Amygdala (tissue), 56 donors: ENCODE results near the gene NAP1L4.

ENCODE experiments used
- DNase-seq, 56 donors: peaks; one replicate each; lab custom pipeline; 2025; lab: John Stamatoyannopoulos, UW

Gene NAP1L4

DNA sequence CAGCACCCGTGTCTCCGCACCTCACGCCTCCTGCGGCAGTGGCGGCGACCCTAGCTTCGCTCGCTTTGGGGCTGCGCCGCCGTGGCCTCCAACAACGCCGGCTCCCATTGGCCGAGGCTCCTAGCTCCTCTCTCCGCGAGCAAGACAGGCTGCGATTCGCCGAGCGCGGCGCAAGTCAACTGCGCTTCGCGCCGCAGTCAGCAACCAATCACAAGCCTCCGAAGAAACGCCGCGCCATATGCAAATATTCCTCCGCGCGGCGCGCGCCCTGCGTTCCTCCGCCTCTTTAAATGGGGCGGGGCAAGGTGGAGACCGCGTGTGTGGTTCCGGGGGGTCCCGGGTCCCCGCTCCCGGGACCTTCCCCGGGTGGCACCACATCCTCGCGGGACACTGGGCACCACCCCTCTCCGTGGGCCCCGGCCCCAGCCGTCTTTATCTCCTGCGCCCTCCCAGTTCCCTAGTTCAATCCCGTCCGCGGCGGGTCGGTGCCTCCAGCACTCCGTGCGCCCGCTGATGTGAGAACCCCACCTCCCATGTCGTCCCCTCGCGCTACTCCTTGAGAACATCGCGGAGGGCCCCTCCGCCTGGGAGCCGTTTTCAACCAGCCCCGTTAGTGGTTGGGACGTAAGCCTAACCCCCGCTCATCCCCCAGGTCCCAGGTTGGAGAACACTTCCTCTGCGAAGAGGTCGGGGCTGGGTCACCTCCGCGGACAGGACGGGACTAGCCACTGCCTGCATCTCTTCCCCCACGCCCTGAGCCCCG, at the start of gene NAP1L4:
NAP1L4 (minus strand) TSS at position 96 of the 763 bp plus-strand sequence. CDS start 13,109 bp downstream, outside the sequence.
- peak; percentile 62 to 98 (median 91) for DNase-seq

- no peak for DNase-seq
These were observed 48.8 kb upstream of the NAP1L4 start for GRCh38 chr11:3040881-3041280.

DNA sequence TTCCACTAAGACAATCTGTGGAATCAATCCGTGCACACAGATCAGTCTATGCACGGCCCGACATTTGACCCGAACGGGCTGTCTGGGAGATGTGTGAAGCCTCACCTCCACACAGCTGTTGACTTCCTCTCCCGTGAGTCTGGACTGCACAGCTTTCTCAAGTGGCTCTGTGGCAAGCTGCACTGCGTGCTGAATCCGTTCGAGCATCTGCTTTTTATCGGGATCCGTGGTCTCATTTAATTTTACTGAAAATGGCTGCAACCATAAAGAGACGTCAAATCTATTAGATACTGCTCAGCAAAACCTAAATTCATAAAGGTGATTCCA, 45.8 kb upstream of the NAP1L4 start:
- DNase-seq: no peak

- DNase-seq: peak in 53 of 56 donors; percentile 9 to 90 (median 67)
These were observed 45.2 kb upstream of the NAP1L4 start for GRCh38 chr11:3037040-3037944.

- no peak for DNase-seq
These were observed 44.3 kb upstream of the NAP1L4 start for GRCh38 chr11:3036419-3036818.

- DNase-seq: no peak
These were observed 43.2 kb upstream of the NAP1L4 start for GRCh38 chr11:3035333-3035732.

DNA sequence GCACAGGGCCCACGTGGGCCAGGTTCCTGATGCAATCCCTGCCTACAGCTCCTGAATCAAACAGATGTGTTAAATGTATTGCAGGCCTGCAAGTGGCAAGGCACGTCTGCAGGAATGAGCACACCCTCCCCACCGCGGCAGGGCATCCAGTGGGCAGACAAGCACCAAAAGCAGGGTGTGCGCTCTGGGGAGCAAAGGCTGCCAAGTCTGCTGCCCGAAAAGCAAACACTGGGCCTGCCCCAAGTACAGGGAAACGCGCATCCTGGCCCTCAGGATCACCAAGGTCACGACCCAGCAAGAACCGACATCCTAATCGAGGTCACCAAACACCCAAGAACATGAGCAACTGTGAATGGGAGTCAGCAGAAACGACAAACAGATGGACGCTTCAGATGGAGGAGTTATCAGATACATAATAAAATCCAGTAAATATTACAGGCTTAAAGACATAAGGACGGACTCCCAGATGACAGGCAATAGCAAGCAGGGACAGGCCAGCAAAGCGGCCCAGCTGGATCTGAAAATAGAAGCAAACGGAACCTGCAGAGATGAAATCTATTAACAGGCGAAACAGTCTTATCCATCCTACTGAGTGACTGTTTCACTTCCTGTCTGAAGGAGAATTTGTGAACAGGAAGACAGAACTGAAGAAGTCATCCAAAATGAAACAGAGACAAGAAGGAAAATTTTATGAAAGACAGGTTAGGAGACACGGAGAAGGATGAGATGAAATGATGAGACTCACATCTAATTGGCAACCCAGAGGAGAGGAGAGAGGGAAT, 38.4 kb upstream of the NAP1L4 start:
- DNase-seq: peak in 1 of 56 donors; percentile 23

DNA sequence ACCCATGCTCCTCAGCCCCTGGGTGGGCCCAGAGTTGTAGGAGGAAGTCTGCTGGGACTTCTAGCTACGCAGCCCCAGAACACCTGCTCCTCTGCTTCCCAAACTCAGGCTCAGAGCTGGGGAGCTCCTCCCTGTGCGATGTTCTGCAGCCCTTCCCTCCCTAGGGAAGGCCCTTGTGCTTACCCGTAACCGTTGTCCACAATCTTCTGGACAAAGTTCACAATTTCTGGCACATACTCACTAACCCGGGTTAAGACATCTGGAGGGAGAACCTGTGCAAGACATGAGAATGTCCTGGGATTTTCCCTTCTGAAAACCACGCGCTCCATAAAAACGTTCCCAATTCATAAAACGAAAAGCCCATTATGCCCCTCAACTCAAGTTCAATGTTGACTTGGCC, 36.7 kb upstream of the NAP1L4 start:
- no peak for DNase-seq

DNA sequence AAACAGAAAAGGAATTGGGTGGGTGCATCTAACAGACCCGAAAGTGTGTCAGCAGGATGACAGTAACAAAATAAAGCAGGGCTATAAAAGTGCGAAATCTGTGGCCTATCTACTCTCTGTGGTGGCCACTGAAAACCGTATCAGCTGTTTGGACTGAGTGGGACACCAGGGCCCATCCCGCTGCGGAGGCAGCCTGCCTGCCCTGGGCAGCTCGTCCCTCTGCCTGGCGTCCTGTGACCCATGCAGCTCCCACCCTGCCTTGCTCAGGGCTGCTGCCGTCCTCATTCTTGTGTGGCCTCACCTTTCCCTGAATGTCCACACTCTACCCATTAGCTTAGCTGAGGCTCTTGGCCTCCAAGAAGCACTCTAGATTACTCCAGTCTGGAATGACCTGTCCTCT, 34.7 kb upstream of the NAP1L4 start:
- no peak for DNase-seq

GRCh38 chr11:3022982-3023381, 30.9 kb upstream of the NAP1L4 start:
- no peak for DNase-seq

- peak in 1 of 56 donors; percentile 13 for DNase-seq
These were observed 30.3 kb upstream of the NAP1L4 start for GRCh38 chr11:3022300-3022967.

- DNase-seq: peak in 21 of 56 donors; percentile 17 to 70 (median 38)
These were observed 29.0 kb upstream of the NAP1L4 start for GRCh38 chr11:3021125-3021524.

- DNase-seq: no peak
These were observed 27.9 kb upstream of the NAP1L4 start for GRCh38 chr11:3020011-3020410.

DNA sequence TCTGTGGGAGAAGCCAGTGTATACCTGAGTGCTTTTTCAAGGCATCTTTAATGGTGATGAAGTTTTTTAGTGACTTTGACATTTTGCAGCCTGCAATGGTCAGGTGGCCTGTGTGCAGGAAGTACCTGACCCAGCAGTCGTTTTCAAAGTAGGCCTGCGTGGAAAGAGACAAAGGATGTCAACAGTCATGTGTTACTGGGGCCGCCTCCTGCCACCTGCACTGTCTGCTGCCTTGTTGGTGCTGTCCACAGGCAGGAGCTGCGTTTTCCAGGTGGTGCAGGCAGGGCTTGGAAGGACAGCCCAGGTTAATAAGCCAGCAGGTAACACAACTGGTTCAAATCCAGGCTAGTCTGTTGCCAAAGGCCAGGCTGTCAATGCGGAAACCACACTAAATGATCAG, 26.5 kb upstream of the NAP1L4 start:
- DNase-seq: no peak

GRCh38 chr11:3016861-3017260, 24.7 kb upstream of the NAP1L4 start:
- DNase-seq: no peak

GRCh38 chr11:3015796-3016195, 23.7 kb upstream of the NAP1L4 start:
- no peak for DNase-seq

GRCh38 chr11:3014943-3015342, 22.8 kb upstream of the NAP1L4 start:
- no peak for DNase-seq

- DNase-seq: peak in 1 of 56 donors; percentile 47
These were observed 22.2 kb upstream of the NAP1L4 start for GRCh38 chr11:3014057-3014938.
